Stimulated activated CD8-positive, alpha-beta memory T cell treated with anti-CD3 and anti-CD28 coated beads, Interleukin-2, amount 100 ng/mL, for 1 hour (primary cell): ENCODE measurements around the gene GFRA1.

Source experiments
- DNase-seq, 2 donors: peaks; one replicate each; pipeline ENCODE4 v3.0.0-alpha.2; 2020; ENCODE audit warnings: low read depth in 2 of 2

The GFRA1 gene

GRCh38 chr10:116126239-116126638 lies 146.8 kb downstream of the GFRA1 start:
- no peak for DNase-seq

- DNase-seq: no peak
Measured at GRCh38 chr10:116125180-116125579, 147.8 kb downstream of the GFRA1 start.

- no peak for DNase-seq
Measured at GRCh38 chr10:116124777-116125176, 148.2 kb downstream of the GFRA1 start.

GRCh38 chr10:116122664-116123063 lies 150.3 kb downstream of the GFRA1 start:
- DNase-seq: no peak

GRCh38 chr10:116121640-116122525 lies 151.1 kb downstream of the GFRA1 start:
- no peak for DNase-seq

GRCh38 chr10:116120688-116121455 lies 152.1 kb downstream of the GFRA1 start:
- no peak for DNase-seq

GRCh38 chr10:116118847-116119246 lies 154.2 kb downstream of the GFRA1 start:
- no peak for DNase-seq

GRCh38 chr10:116115797-116116196 lies 157.2 kb downstream of the GFRA1 start:
- no peak for DNase-seq

- DNase-seq: no peak
Measured at GRCh38 chr10:116115036-116115641, 157.9 kb downstream of the GFRA1 start.

GRCh38 chr10:116113721-116114501 lies 159.1 kb downstream of the GFRA1 start:
- no peak for DNase-seq

- DNase-seq: no peak
Measured at GRCh38 chr10:116112232-116113231, 160.5 kb downstream of the GFRA1 start.

GRCh38 chr10:116111483-116112095 lies 161.4 kb downstream of the GFRA1 start:
- DNase-seq: no peak

GRCh38 chr10:116110736-116111135 lies 162.3 kb downstream of the GFRA1 start:
- no peak for DNase-seq

- DNase-seq: no peak
Measured at GRCh38 chr10:116109881-116110280, 163.1 kb downstream of the GFRA1 start.

GRCh38 chr10:116109481-116109880 lies 163.5 kb downstream of the GFRA1 start:
- DNase-seq: no peak

- no peak for DNase-seq
Measured at GRCh38 chr10:116108095-116108494, 164.9 kb downstream of the GFRA1 start.

GRCh38 chr10:116106611-116107010 lies 166.4 kb downstream of the GFRA1 start:
- DNase-seq: no peak

- no peak for DNase-seq
Measured at GRCh38 chr10:116105264-116105663, 167.7 kb downstream of the GFRA1 start.

GRCh38 chr10:116104210-116104932 lies 168.6 kb downstream of the GFRA1 start:
- DNase-seq: no peak
